Loucy (cell line): ENCODE data around the gene IRF1.

Source experiments
- CTCF ChIP-seq: fragments of 200-600 bp; sonication (generic); conservative IDR thresholded peaks from 2 replicates; pipeline ENCODE4 v1.5.1; 2014; ENCODE audit warnings: mild to moderate bottlenecking, antibody characterized with exemption, low read length
- EZH2phosphoT487 ChIP-seq: fragments of 200-600 bp; IDR thresholded peaks from 2 replicates; pipeline ENCODE4 v1.6.1; 2018; ENCODE audit warnings: antibody characterized with exemption, mild to moderate bottlenecking, moderate library complexity, borderline replicate concordance

DNA sequence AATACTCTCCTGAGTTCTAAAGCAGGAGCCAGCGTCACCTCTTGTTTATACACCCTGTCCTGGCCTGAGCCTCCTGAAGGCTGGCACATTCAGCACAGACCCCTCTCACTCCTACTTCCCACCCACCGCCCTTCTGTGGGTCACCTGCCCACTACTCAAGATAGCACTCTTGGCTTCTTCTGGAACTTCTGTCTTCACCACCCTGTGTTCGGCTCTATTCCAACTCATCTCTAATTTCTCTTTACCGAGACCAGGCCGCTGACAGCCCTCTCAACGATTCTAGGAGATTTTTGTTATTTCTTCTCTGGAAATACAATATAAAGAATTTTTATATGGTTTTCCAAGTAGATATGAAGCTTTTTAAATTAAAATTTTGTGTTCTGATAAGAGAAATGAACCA, 57.4 kb downstream of the IRF1 start:
- TF ChIP-seq CTCF (no peak), EZH2phosphoT487 (no peak)
